Ovary (tissue), 9 donors: ENCODE measurements around the gene NMT1. TPM values are rescaled to one million over a fixed set of nuclear protein-coding genes. Genes with fewer than 3 reads are reported as not detected.

Experiments used
- DNase-seq, 5 donors: peaks; one replicate each; pipeline ENCODE4 v3.0.0-alpha.2; 2019 to 2020
- H3K27ac ChIP-seq, 2 donors: fragments of 200-600 bp; one replicate each; pipeline versions ENCODE4 v1.5.1 to v1.8.0; 2019 to 2022
- H3K27me3 ChIP-seq: fragments of 200-600 bp; one replicate; pipeline ENCODE4 v1.8.0; 2022
- H3K36me3 ChIP-seq: fragments of 200-600 bp; sonication (generic); one replicate; pipeline ENCODE4 v1.5.1; 2019
- H3K4me1 ChIP-seq: one replicate; pipeline ENCODE4 v1.8.1; 2013; ENCODE audit warnings: mild to moderate bottlenecking, moderate library complexity; ENCODE audit not compliant: insufficient read depth
- H3K4me3 ChIP-seq: fragments of 200-600 bp; sonication (generic); one replicate; pipeline ENCODE4 v1.5.1; 2017
- H3K9me3 ChIP-seq, 2 donors: fragments of 200-600 bp in 1 of 2; sonication (generic) in 1 of 2; one replicate each; pipeline versions ENCODE4 v1.5.1 to v1.8.1; 2013 to 2019; ENCODE audit warnings: mild to moderate bottlenecking in 1 of 2, moderate library complexity in 1 of 2
- CTCF ChIP-seq, 3 donors: fragments of 450-650 bp in 2 of 3; fragments of 200-600 bp in 1 of 3; IDR thresholded peaks; one replicate each; pipeline versions ENCODE4 v1.5.1 to v1.8.0; 2016 to 2022; ENCODE audit warnings: antibody characterized with exemption in 3 of 3, mild to moderate bottlenecking in 1 of 3
- EP300 ChIP-seq: sonication (generic); formaldehyde crosslinking; IDR thresholded peaks from one replicate; pipeline ENCODE4 v1.6.1; 2017; ENCODE audit warnings: antibody characterized with exemption
- POLR2A ChIP-seq: fragments of 450-650 bp; IDR thresholded peaks from one replicate; pipeline ENCODE4 v1.6.1; 2017; ENCODE audit warnings: antibody characterized with exemption, mild to moderate bottlenecking, moderate library complexity
- WGBS, 3 donors: extraction: QIAGEN DNeasy Blood & Tissue Kit in 1 of 3; methylation state at CpG; one replicate each; pipeline versions ENCODE4 v1.1.5 to v1.1.7; 2013 to 2017; 5-methylcytosine and 5-hydroxymethylcytosine counted together
- intact Hi-C, 4 donors: fragments of 100-400 bp; cut with DNase I; formaldehyde crosslinking; loops; one replicate each; pipeline versions ENCODE4 v1.11.0 to v1.15.1; 2022 to 2023
- polyA plus RNA-seq, 2 donors: library from polyadenylated mRNA; stranded (reverse); fragments of 200-250 nt in 1 of 2; fragments of 350-450 nt in 1 of 2; fragmentation: Illumina TruSeq in 1 of 2; extraction: RNeasy Lipid Tissue Mini Kit (QIAGEN cat#74804) in 1 of 2; gene quantifications; one replicate each; pipeline ENCODE4 v1.2.3, GENCODE V29; 2013 to 2014
- total RNA-seq, 7 donors: library from RNA; depleted of rRNA in 2 of 7; stranded (reverse); fragments of >200 nt in 2 of 7; fragmentation: NEBNext Ultra II Directional in 3 of 7; extraction: Animal tissue kit (Norgen Biotek cat#: 25700) in 3 of 7; gene quantifications; one replicate each; pipeline versions ENCODE4 v1.1.0 to v1.2.4, GENCODE V29; 2016 to 2023
- donor health status: DM: no; HTN: no; CAD: no; lungs with moderate emphysema.
- donor health status: DM: no; HTN: no; CAD: no.
- donor health status: Bipolar disorder and iron deficiency.
- donor health status: DM: yes; HTN: yes; CAD: no.
- donor health status: DM: no; HTN: no; CAD: no.
- donor health status: DM: yes; HTN: yes; CAD: no.

NMT1 gene
- total and polyA plus RNA-seq, 9 donors, result 23.0 to 91.4 (median 76.2) TPM

GRCh38 chr17:45020354-45021138, 40.6 kb upstream of the NMT1 start:
- Histone ChIP-seq H3K36me3 (no peaks in the 10 kb centered on the region), H3K27ac (peak overlapping the region in 1 of 2 donors; percentile 79), H3K27me3 (no peaks in the 10 kb centered on the region), H3K4me1 (peaks cover 9% of the 10 kb centered on the region), H3K4me3 (no peak overlapping the region), H3K9me3 (no peaks in the 10 kb centered on the region)
- TF ChIP-seq EP300, result no peak
- no peak for TF ChIP-seq POLR2A
- no peak for TF ChIP-seq CTCF (IDR thresholded peaks at IDR 0.05)
- DNase-seq, result peak in 4 of 5 donors; percentile 41 to 61 (median 52)
- intact Hi-C loops, result loop anchor here (2.0 to 10.0 kb wide), 7 partner anchors 74 to 246 kb away; no protein-coding TSS in a partner anchor
- 30 to 42% (median 39%) methylated on average over 17 of the region's 17 CpGs for WGBS, 3 donors

DNA sequence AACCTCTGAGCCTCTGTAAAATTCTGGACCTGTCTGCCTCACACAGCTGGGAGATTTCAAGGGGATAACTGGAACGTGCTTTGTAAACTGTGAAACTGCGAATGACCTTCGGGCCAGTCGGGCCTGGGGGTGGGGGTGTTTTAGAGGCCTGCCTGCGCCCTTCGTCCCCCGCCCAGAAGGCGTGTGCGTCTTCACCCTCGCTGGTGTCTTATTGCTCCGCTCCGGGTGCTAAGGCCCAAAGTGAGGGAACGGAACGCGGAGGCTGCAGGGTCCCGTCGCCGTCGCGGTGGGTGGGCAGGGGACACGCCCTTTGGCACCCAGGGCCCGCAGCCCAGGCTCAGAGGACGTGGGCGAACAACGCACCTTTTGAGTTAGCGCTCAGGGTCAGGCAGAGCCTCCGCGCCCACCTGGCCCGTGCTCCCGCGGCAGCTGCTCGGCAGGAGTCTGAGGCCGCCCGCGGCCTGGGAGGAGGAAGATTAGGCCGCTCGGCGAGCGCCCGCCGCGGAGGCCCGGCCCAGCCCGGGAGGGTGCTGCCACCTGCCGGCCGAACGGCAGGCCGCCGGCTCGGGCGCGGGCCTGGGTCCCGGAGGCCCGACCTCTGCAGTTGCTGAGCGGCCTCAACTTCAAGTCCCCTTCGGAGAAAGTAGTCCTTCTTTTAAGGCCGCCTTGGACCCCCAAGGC, 39.4 kb upstream of the NMT1 start:
- intact Hi-C loops, result loop anchor here (2.0 to 10.0 kb wide), 7 partner anchors 73 to 247 kb away; no protein-coding TSS in a partner anchor
- Histone ChIP-seq H3K4me3 (peak overlapping the region; percentile 30), H3K4me1 (peaks cover 9% of the 10 kb centered on the region), H3K36me3 (no peaks in the 10 kb centered on the region), H3K9me3 (no peaks in the 10 kb centered on the region), H3K27ac (peak overlapping the region; percentile 60 to 79), H3K27me3 (no peaks in the 10 kb centered on the region)
- 2 to 3% (median 2%) methylated on average over 46 to 57 of the region's 57 CpGs for WGBS, 3 donors
- TF ChIP-seq POLR2A (no peak), CTCF (IDR thresholded peaks at IDR 0.05) (peak; percentile 86 to 97 (median 97))
- DNase-seq, result peak; percentile 73 to 85 (median 79)

DNA sequence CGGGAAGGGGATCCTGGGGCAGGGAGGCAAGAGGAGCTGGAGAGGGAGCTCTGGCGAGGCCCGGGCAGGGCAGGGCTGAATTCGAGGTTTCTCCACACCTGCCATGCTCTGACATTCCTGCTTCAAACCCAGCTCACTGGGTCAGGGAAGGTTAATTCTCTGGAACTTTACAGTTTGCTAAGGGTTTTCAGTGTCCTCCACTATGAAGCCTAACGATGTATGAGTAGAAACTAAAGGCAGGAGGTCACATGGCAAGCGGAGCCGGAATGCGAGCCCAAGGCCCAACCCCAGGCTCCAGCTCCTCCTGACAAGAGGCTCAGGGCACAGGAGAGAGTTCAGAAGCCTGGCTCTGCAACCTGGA, 38.8 kb upstream of the NMT1 start:
- H3K27me3 ChIP-seq, result no peaks in the 10 kb centered on the region
- peak in 1 of 3 donors; percentile 15 for TF ChIP-seq CTCF (IDR thresholded peaks at IDR 0.05)
- TF ChIP-seq POLR2A, result no peak
- no peak overlapping the region for H3K4me3 ChIP-seq
- H3K36me3 ChIP-seq, result no peaks in the 10 kb centered on the region
- no peak for DNase-seq
- H3K4me1 ChIP-seq, result peaks cover 9% of the 10 kb centered on the region
- intact Hi-C loops, result loop anchor here (2.0 to 10.0 kb wide), 7 partner anchors 73 to 247 kb away; no protein-coding TSS in a partner anchor
- no peaks in the 10 kb centered on the region for H3K9me3 ChIP-seq
- peak overlapping the region; percentile 60 to 79 for H3K27ac ChIP-seq
- 41 to 52% (median 43%) methylated on average over 8 of the region's 8 CpGs for WGBS, 3 donors

- Histone ChIP-seq H3K27ac (peak overlapping the region; percentile 60 to 79), H3K4me3 (no peak overlapping the region), H3K36me3 (no peaks in the 10 kb centered on the region), H3K4me1 (peaks cover 9% of the 10 kb centered on the region), H3K9me3 (no peaks in the 10 kb centered on the region), H3K27me3 (no peaks in the 10 kb centered on the region)
- 77 to 87% (median 81%) methylated on average over 13 of the region's 13 CpGs for WGBS, 3 donors
- no peak for DNase-seq
- TF ChIP-seq CTCF (IDR thresholded peaks at IDR 0.05) (no peak), EP300 (no peak), POLR2A (no peak)
- intact Hi-C loops, result loop anchor here (2.0 to 10.0 kb wide), 7 partner anchors 72 to 248 kb away; no protein-coding TSS in a partner anchor
Measured at GRCh38 chr17:45022655-45023339, 38.3 kb upstream of the NMT1 start.
